ELR (cell line): ENCODE data around the gene SPIB.
"Not testable (repeated sequence)": the region's sequence is repeated elsewhere in the genome, so short reads cannot be mapped to it uniquely, and the experiment has no call there.

Experiments used
- DNase-seq: peaks from one replicate; pipeline ENCODE4 v3.0.0-alpha.2; 2015; ENCODE audit warnings: low read depth

SPIB gene

DNA sequence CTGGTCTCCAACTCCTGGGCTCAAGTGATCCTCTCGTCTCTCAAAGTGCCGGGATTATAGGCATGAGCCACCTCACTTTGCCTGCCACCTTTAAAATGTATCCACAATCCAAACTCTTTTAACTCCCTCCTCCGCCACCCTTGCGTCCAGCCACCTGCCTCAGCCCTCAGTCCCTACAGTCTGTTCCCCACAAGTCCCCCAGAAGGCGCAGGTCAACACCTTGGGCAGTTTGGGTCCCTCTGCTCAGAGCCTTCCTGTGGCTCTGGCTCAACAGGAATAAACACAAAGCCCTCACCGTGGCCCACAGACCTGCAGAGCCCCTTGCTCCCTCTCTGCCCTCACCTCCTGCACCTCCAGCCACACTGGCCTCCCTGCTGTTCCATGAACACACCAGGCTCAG is 50.1 kb downstream of the SPIB start:
- no peak for DNase-seq

GRCh38 chr19:50473336-50473735 is 54.6 kb downstream of the SPIB start:
- not testable (repeated sequence) for DNase-seq

- no peak for DNase-seq
Observed at GRCh38 chr19:50475101-50475568, 56.4 kb downstream of the SPIB start.

GRCh38 chr19:50475736-50476223 is 57.0 kb downstream of the SPIB start:
- DNase-seq: no peak

DNA sequence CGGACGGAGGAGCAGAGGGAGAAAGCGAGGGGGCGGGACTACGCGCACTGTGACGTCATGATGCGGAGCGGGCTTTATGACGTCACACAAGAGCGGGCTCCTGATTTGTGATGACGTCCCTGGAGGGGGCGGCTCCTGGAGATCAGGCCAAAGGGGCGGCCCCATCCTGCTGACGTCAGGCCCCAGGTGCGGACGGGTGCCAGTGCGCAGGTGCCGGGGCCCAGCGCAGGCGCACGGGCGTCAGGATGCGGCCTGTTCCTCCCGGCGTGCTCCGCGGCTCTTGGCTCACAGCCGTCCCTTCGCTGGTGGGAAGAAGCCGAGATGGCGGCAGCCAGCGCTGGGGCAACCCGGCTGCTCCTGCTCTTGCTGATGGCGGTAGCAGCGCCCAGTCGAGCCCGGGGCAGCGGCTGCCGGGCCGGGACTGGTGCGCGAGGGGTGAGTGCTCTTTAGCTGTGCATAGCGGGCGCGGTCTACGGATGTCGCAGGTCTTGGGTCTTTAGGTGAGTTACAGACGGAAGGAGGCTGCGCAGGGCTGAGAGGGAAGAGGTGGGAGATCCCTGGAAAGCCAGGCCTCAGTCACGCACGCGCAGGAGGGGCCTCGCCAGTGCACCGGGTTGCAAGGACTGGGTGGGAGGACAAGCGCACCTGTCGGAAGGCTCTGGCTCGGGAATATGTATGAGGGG is 57.6 kb downstream of the SPIB start, which contains the start of the genes EMC10 and GARIN5A:
Gene EMC10 (plus strand): TSS at position 284 of the 683 bp plus-strand sequence. CDS start 38 bp downstream, at position 322.
Gene GARIN5A (minus strand): TSS at position 625 of the 683 bp plus-strand sequence. CDS start 460 bp downstream, at position 165.
- peak; percentile 69 for DNase-seq

- no peak for DNase-seq
Observed at GRCh38 chr19:50476907-50477238, 58.1 kb downstream of the SPIB start.

DNA sequence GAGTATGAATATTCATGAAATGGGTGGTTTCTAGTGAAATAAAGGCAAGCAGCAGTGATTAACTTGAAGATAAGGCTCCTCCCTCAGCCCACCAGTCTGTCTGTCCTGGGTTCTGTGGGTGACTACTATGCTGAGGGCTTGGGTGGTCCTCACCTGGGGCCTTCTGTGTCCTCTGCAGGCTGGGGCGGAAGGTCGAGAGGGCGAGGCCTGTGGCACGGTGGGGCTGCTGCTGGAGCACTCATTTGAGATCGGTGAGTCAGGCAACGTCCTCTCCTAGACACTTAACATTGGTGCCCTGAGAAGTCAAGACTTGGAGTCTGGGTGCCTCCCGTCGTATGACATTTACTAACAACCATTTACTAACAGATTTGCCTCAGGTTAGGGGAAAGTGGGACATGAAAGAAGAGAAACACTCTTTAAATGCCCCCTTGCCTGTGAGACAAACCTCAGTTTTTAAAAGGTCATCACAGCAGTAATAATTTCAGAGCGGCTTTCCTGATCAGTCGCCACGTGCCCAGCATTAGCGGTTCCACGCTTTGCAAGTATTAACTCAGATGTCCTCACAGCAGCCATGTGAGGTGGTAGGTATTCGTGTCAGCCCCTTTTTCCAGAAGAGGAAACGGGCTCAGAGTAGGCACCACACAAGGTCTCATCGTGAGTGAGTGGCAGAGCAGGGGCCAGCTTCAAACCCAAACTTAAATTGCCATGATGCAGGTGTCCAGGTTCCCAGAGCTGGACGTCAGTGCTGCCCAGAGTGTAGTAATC is 59.2 kb downstream of the SPIB start:
- no peak for DNase-seq

DNA sequence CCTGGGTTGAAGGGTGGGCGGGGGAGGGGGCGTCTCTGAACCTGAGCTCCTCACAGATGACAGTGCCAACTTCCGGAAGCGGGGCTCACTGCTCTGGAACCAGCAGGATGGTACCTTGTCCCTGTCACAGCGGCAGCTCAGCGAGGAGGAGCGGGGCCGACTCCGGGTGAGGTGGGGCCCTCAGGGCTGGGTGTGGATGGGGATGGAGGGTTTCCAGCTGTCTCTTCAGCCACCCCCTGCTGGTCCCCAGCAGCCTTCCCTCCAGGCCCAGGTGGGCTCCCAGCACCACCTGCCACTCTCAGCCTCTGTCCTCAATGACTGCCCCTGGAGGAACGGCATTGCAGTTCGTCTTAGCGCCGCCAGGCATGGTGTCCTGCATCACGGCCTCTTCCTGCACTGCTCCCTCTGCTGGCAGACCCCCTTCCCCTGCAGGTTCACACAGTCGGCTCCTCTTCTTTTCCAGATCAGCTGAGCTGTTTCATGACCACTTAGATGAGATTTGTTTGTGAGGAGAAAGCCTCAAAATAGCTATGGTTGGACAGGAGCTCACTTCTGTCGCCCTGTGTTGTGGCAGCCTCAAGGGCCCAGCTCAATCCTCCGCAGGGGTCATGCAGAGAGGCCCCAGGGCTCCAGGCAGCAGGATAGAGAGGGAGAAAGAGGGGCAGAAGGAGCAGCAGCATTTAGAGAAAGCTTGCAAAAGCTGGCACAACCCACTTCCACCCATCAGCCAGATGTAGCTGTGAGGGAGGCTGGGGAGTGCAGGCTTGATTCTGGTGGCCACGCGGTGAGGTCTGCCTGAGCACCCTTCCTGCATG is 60.4 kb downstream of the SPIB start:
- peak; percentile 75 for DNase-seq

GRCh38 chr19:50479761-50480251 is 61.1 kb downstream of the SPIB start:
- no peak for DNase-seq

DNA sequence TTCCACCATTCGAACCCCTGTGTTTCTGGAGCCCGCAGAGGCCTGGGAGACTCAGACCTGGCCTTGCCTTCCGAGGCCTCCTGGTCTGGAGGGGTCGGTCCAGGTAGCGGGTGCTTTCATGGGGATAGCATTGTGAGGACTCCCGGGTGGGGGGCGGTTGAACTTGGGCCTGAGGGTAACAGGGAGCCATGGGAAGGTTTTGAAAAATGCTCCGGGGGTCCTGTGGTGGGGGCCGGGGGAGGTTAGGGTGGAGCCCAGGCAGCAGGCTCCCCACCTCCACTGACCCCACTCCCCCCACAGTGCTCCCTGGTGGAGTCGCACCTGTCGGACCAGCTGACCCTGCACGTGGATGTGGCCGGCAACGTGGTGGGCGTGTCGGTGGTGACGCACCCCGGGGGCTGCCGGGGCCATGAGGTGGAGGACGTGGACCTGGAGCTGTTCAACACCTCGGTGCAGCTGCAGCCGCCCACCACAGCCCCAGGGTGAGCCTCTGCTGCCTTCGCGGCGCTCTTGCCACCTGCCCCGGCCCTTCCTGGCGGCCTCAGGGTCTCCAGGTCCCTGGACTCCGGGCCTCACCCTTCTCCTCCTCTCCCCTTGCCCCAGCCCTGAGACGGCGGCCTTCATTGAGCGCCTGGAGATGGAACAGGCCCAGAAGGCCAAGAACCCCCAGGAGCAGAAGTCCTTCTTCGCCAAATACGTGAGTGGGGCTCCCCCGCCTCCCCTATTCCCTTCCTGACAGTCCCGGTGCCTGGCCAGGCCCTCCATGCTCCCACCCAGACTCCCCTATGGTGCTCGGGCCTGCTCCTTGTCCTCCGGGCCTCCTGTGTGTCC is 61.8 kb downstream of the SPIB start:
- no peak for DNase-seq
